B cell (primary cell): ENCODE results near the gene REEP5.

Experiments
- EZH2 ChIP-seq: IDR thresholded peaks from 2 replicates; pipeline ENCODE4 v1.6.1; 2012; ENCODE audit warnings: borderline replicate concordance, low read depth, mild to moderate bottlenecking, moderate library complexity, low read length; ENCODE audit not compliant: insufficient read depth, poor library complexity, severe bottlenecking
- TF ChIP-seq, protein P1 (sequence below): fragments of 200-600 bp; IDR thresholded peaks from one replicate; pipeline ENCODE4 v1.8.0; 2022; ENCODE audit warnings: antibody characterized with exemption, mild to moderate bottlenecking

DNA sequence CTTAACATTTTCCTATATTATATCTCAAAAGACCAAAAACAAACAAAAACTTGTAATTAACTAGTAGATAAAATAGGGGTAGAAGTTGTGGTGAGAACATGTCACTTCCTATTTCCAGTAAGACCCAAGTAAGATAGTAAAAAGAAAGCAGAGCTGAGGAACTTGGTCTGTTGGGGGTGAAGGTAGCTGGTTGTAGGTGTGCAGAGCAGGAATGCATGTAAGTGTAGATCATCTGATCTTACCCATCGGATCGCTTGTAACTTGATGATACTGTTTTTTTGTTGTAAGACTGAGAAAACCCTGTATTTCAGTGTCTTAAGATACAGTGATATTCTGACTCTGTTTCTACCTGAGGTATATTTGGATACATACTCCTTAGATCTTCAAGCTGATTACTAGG is 55.3 kb downstream of the REEP5 start:
- TF ChIP-seq, protein P1, sequence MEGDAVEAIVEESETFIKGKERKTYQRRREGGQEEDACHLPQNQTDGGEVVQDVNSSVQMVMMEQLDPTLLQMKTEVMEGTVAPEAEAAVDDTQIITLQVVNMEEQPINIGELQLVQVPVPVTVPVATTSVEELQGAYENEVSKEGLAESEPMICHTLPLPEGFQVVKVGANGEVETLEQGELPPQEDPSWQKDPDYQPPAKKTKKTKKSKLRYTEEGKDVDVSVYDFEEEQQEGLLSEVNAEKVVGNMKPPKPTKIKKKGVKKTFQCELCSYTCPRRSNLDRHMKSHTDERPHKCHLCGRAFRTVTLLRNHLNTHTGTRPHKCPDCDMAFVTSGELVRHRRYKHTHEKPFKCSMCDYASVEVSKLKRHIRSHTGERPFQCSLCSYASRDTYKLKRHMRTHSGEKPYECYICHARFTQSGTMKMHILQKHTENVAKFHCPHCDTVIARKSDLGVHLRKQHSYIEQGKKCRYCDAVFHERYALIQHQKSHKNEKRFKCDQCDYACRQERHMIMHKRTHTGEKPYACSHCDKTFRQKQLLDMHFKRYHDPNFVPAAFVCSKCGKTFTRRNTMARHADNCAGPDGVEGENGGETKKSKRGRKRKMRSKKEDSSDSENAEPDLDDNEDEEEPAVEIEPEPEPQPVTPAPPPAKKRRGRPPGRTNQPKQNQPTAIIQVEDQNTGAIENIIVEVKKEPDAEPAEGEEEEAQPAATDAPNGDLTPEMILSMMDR: no peak
- no peak for TF ChIP-seq EZH2
